22Rv1 (cell line): Measurements from ENCODE around the gene C1orf174.

Experiments
- ZFX ChIP-seq: fragments of 450-650 bp; IDR thresholded peaks from 2 replicates; pipeline ENCODE4 v1.6.1; 2017; ENCODE audit warnings: antibody characterized with exemption, borderline replicate concordance
- TF ChIP-seq, protein P1 (sequence below): fragments of 450-650 bp; IDR thresholded peaks from 2 replicates; pipeline ENCODE4 v1.5.1; 2017; ENCODE audit warnings: mild to moderate bottlenecking

DNA sequence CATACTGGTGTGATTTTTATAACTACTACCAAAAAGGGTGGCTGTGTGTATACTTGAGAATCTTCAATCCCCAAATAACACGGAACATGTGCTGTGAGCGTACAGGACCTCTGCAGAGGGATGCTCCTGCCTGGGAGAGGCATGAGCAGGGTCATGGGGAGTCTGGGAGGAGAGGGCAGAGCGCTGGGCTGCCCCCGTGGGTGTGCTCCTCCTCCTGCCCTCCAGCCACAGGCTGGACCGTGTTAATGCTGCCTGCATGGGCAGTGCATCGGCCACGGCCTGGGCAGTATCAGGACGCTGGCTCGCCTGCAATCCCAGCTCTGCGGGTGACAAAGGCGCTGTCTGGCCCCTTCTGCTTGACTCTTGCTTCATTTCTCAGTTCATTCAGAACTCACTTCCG is 49.2 kb downstream of the C1orf174 start:
- TF ChIP-seq, protein P1, sequence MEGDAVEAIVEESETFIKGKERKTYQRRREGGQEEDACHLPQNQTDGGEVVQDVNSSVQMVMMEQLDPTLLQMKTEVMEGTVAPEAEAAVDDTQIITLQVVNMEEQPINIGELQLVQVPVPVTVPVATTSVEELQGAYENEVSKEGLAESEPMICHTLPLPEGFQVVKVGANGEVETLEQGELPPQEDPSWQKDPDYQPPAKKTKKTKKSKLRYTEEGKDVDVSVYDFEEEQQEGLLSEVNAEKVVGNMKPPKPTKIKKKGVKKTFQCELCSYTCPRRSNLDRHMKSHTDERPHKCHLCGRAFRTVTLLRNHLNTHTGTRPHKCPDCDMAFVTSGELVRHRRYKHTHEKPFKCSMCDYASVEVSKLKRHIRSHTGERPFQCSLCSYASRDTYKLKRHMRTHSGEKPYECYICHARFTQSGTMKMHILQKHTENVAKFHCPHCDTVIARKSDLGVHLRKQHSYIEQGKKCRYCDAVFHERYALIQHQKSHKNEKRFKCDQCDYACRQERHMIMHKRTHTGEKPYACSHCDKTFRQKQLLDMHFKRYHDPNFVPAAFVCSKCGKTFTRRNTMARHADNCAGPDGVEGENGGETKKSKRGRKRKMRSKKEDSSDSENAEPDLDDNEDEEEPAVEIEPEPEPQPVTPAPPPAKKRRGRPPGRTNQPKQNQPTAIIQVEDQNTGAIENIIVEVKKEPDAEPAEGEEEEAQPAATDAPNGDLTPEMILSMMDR = no peak
- no peak for TF ChIP-seq ZFX
